IPS-NIHi7 (cell line): Measurements from ENCODE around the gene DUSP28.

Experiments
- DNase-seq: peaks from one replicate; pipeline ENCODE4 v3.0.0; 2012; ENCODE audit warnings: mixed read lengths; ENCODE audit errors: extremely low spot score

The DUSP28 gene

DNA sequence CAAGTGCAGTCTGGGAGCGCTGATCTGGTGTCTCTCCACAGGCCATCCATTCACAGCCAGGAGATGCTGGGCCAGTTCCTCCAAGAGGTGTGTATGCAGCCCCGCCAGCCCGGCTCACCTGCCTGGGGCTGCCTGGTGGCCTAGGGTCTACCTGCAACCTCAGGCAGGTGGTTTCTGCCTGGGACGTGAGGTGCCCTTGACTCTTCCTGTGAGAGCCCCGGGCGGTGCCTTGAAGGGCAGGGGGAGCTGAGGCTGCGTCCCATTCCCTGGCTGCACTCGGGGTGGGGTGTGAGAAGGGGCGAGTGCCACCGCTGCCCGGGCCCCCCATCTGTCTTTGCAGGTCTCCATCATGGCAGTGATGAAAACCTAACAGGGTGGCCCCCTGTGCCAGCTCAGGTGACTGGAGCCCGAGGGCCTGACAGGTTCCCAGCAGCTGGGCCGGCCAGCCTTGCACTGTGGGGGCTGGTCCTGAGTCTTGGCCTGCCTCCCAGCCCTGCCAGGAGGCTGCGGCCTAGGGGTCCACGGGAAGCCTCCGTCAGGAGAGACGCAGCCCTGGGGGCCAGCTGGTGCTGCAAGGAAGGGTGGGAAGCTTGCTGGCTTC, 38.3 kb downstream of the DUSP28 start:
- DNase-seq, result no peak

DNA sequence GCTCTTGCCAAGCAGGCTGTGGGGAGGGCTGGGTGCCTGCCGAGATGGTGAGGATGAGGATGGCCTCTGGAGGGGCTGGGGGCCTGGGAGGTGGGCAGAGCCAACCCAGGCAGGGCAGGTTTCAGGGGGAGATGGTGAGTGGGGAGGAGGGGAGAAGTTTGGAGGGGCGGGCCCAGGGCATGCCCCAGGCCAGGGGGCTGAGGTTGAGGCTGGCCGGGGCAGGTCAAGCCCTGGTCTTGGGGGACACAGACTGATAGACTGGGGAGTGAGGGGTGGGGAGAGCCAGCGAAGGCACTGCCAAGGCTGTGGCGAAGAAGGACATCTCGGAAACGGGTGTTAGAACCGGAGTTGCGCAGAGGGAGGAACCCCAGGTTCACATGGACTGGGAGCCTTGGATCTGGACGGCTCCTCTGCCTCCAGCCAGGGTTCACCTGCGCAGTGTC, 39.0 kb downstream of the DUSP28 start:
- no peak for DNase-seq

- DNase-seq, result no peak
These were observed 40.3 kb downstream of the DUSP28 start for GRCh38 chr2:240600451-240600961.

DNA sequence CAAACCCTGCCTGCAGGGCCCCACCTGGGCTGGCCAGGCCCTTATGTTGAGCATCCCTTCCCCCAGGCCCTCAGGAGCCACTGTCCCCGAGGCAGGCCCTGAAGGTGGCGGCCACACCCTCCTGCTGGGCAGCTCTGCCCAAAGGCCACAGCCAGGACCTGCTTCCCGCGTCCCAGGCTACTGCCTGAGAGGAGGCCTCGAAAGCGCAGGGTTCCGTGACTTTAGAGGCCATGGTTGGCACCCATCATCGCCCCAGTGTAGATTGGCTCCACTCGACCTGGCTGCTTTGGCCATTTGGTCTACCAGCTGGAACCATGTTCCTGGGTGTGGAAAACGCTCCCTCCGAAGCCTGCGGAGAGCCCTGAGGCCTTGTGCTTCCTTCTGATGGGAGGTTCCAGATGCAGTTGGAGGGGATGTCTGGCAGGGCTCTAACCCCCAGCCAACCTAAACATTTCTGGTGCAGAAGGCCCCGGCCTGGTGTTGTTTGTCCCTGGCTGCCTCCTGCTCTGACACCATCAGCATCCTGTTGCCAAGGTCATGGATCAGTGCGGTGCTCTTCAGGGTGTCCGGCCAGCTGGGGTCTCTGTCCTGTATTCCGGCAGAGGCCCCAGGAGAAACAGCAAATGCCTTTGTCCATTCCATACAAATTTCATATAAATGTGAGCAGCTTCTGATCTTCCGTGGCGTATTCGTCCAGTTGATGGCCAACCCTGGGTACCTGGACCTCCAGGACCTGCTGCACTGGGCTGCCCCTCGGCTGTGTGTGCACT, 41.1 kb downstream of the DUSP28 start:
- no peak for DNase-seq

- no peak for DNase-seq
These were observed 41.6 kb downstream of the DUSP28 start for GRCh38 chr2:240601831-240602160.

DNA sequence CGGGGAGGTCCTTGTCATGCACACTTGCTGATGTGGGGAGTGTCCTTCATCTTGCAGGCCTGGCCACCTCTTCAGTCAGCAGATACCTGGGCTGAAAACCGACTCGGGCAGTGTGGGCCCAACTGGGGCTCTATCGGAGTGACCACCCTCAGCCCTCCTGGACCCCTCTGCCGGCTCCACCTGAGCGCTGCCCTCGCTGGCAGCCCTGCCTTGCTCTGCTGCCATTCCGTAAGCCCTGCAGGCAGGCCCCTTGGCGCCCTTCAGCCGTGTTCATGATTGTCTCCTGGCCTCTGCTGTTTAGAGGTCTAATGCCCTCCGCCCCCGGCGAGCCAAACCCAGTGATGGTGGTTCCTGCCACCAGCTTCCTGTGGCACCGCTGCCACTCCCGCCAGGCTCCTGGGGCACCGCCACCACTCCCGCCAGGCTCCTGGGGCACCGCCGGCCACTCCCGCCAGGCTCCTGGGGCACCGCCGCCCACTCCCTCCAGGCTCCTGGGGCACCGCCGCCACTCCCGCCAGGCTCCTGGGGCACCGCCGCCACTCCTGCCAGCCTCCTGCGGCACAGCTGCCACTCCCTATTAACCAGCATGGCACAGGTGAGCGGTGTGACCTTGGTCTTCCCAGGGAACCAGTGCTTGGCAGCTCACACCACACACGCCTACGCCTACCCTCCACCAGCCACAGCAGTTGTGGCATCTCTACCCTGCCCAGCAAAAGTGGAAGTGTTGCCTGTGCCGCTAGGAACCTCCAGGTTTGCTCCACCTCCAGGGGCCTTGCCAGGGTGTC, 42.3 kb downstream of the DUSP28 start:
- no peak for DNase-seq

- DNase-seq, result no peak
These were observed 43.1 kb downstream of the DUSP28 start for GRCh38 chr2:240603081-240603835.

DNA sequence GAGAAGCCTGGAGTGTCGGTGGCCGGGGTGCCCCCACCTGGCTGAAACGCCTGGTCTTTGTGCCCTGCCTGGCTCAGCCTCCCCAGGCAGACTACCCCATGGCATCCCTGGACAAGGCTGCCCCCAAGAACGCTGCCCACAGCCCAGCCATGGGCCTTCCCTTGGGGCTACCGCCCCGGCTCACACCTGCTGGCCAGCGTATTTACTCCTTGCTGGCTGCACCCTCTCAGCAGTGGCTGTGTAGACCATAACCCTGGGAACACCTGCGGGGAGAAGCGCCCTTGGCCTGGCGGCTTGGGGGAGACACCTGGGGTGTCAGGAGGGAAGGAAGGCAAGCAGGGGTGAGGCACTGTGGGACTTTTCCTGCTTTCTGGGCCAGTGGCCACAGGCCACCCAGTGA, 43.7 kb downstream of the DUSP28 start:
- no peak for DNase-seq

GRCh38 chr2:240604291-240604938, 44.3 kb downstream of the DUSP28 start:
- peak; percentile 90 for DNase-seq

GRCh38 chr2:240604939-240605716, 45.0 kb downstream of the DUSP28 start:
- no peak for DNase-seq

- no peak for DNase-seq
These were observed 45.9 kb downstream of the DUSP28 start for GRCh38 chr2:240605867-240606743.

- DNase-seq, result no peak
These were observed 51.5 kb downstream of the DUSP28 start for GRCh38 chr2:240611601-240612210.
